ENCODE measurements around the gene WFDC12. TPM values are rescaled to one million over a fixed set of nuclear protein-coding genes. Genes with fewer than 3 reads are reported as not detected.
"Not testable (repeated sequence)": the region's sequence is repeated elsewhere in the genome, so short reads cannot be mapped to it uniquely, and the experiment has no call there.

Gene WFDC12
- total RNA-seq, 1 donor from 2014 or later: not detected

- CTCF ChIA-PET: no interaction called here
- H3K4me1 Mint-ChIP-seq: peaks cover 15% of the 10 kb centered on the region
- peaks cover 14% of the 10 kb centered on the region for H3K27me3 Mint-ChIP-seq
Observed at GRCh38 chr20:45156713-45157112, 32.4 kb upstream of the WFDC12 start.

GRCh38 chr20:45154794-45155193, 30.5 kb upstream of the WFDC12 start:
- POLR2A ChIA-PET; ATAC-seq (ENCODE audit: low read depth); DNase-seq; H3K4me3 Mint-ChIP-seq; H3K36me3 Mint-ChIP-seq (ENCODE audit: low read depth); intact Hi-C loops (cut with micrococcal nuclease); CTCF ChIA-PET; H3K27ac Mint-ChIP-seq; H3K27me3 Mint-ChIP-seq: not testable (repeated sequence)
- peaks cover 27% of the 10 kb centered on the region for H3K9me3 Mint-ChIP-seq
- peaks cover 15% of the 10 kb centered on the region for H3K4me1 Mint-ChIP-seq

More at GRCh38 chr20:45156713-45157112, 32.4 kb upstream of the WFDC12 start:
- POLR2A ChIA-PET: no interaction called here
- no peak for DNase-seq
- no peak for ATAC-seq (ENCODE audit: low read depth)
- Mint-ChIP-seq H3K9me3 (peaks cover 30% of the 10 kb centered on the region), H3K4me3 (no peak overlapping the region), H3K27ac (no peak overlapping the region), H3K36me3 (ENCODE audit: low read depth) (peaks cover 6% of the 10 kb centered on the region)
- TF ChIP-seq CTCF (IDR thresholded peaks at IDR 0.05): no peak
- intact Hi-C loops (cut with micrococcal nuclease): no loop called here

GRCh38 chr20:45154183-45154582, 29.9 kb upstream of the WFDC12 start:
- Mint-ChIP-seq H3K36me3 (ENCODE audit: low read depth) (peaks cover 6% of the 10 kb centered on the region), H3K4me3 (no peak overlapping the region), H3K27ac (no peak overlapping the region), H3K9me3 (peaks cover 25% of the 10 kb centered on the region), H3K4me1 (peaks cover 15% of the 10 kb centered on the region), H3K27me3 (peaks cover 13% of the 10 kb centered on the region)
- intact Hi-C loops (cut with micrococcal nuclease): no loop called here
- ChIA-PET CTCF (no interaction called here), POLR2A (no interaction called here)
- DNase-seq: no peak
- no peak for TF ChIP-seq CTCF (IDR thresholded peaks at IDR 0.05)
- no peak for ATAC-seq (ENCODE audit: low read depth)

GRCh38 chr20:45153752-45154151, 29.5 kb upstream of the WFDC12 start:
- no peak overlapping the region for H3K27ac Mint-ChIP-seq
- intact Hi-C loops (cut with micrococcal nuclease): no loop called here
- peaks cover 20% of the 10 kb centered on the region for H3K9me3 Mint-ChIP-seq
- H3K4me1 Mint-ChIP-seq: peaks cover 15% of the 10 kb centered on the region
- ATAC-seq (ENCODE audit: low read depth) (peak; percentile 71), DNase-seq (no peak)
- peaks cover 13% of the 10 kb centered on the region for H3K27me3 Mint-ChIP-seq
- CTCF ChIA-PET: no interaction called here
- peaks cover 3% of the 10 kb centered on the region for H3K36me3 Mint-ChIP-seq (ENCODE audit: low read depth)
- POLR2A ChIA-PET: no interaction called here
- no peak overlapping the region for H3K4me3 Mint-ChIP-seq
- TF ChIP-seq CTCF (IDR thresholded peaks at IDR 0.05): no peak

GRCh38 chr20:45153147-45153546, 28.9 kb upstream of the WFDC12 start:
- Mint-ChIP-seq H3K4me1 (peaks cover 15% of the 10 kb centered on the region), H3K36me3 (ENCODE audit: low read depth) (peaks cover 3% of the 10 kb centered on the region), H3K27ac (no peak overlapping the region), H3K4me3 (no peak overlapping the region), H3K9me3 (peaks cover 15% of the 10 kb centered on the region), H3K27me3 (peaks cover 14% of the 10 kb centered on the region)
- intact Hi-C loops (cut with micrococcal nuclease): no loop called here
- ChIA-PET CTCF (no interaction called here), POLR2A (no interaction called here)
- DNase-seq (no peak), ATAC-seq (ENCODE audit: low read depth) (no peak)
- TF ChIP-seq CTCF (IDR thresholded peaks at IDR 0.05): no peak

- Mint-ChIP-seq H3K9me3 (peaks cover 11% of the 10 kb centered on the region), H3K27me3 (peaks cover 14% of the 10 kb centered on the region), H3K4me1 (peaks cover 15% of the 10 kb centered on the region), H3K27ac (no peak overlapping the region), H3K36me3 (ENCODE audit: low read depth) (peaks cover 3% of the 10 kb centered on the region), H3K4me3 (no peak overlapping the region)
- ATAC-seq (ENCODE audit: low read depth) (no peak), DNase-seq (no peak)
- TF ChIP-seq CTCF (IDR thresholded peaks at IDR 0.05): no peak
- ChIA-PET POLR2A (no interaction called here), CTCF (no interaction called here)
- intact Hi-C loops (cut with micrococcal nuclease): no loop called here
Observed at GRCh38 chr20:45152405-45152804, 28.1 kb upstream of the WFDC12 start.

Measured in activated B cell treated with CpG ODN at 0.5 μM for 24 hours (primary cell).